ENCODE measurements around the gene KIAA1958. TPM values are rescaled to one million over a fixed set of nuclear protein-coding genes. Genes with fewer than 3 reads are reported as not detected.

The KIAA1958 gene
- polyA plus RNA-seq, 1 of the 3 experiments (the other 2 are of a cell fraction) = 1.6 TPM

- Histone ChIP-seq H4K20me1 (ENCODE audit: insufficient read depth) (no peaks in the 10 kb centered on the region), H3K27ac (ENCODE audit: low read depth in 2 of 2, low read length in 1 of 2) (no peak overlapping the region), H3K9me3 (peaks cover 3% of the 10 kb centered on the region; the same call in 1 of the 2 replicates), H3K4me3 (ENCODE audit: low read depth in 2 of 2, low read length in 1 of 2) (no peak overlapping the region), H3K9me2 (no peaks in the 10 kb centered on the region), H3K9ac (no peak overlapping the region), H3K4me2 (no peak overlapping the region), H3K79me2 (ENCODE audit: insufficient read depth) (peaks cover 71% of the 10 kb centered on the region), H3F3A (replicated peaks; ENCODE audit: insufficient read depth) (peaks cover 6% of the 10 kb centered on the region), H3K27me3 (ENCODE audit: insufficient read depth) (no peaks in the 10 kb centered on the region), H3K4me1 (ENCODE audit: control insufficient read depth in 1 of 2, insufficient read depth in 2 of 2, low read depth in 1 of 2, low read length in 1 of 2) (peaks cover 0 to 13% of the 10 kb centered on the region in 2 experiments; a peak in 2 of 4 replicates), H2AFZ (ENCODE audit: low read depth) (no peak overlapping the region), H3K36me3 (replicated peaks in 1 of 2; ENCODE audit: control insufficient read depth in 1 of 2, insufficient read depth in 2 of 2, low read length in 1 of 2) (peaks cover 15 to 26% of the 10 kb centered on the region in 2 experiments)
- CTCF ChIA-PET = interaction anchor here (1.1 kb wide), 2 partner anchors 9 to 297 kb away, joined by 3 read pairs; partner anchors contain the start of gene KIAA1958
- WGBS (ENCODE audit: low lambda C conversion rate) = 98% methylated on average over 4 of the region's 4 CpGs
- TF ChIP-seq EP300 (IDR thresholded peaks at IDR 0.05; ENCODE audit: borderline replicate concordance in 1 of 2, low read depth in 1 of 2, low read length in 1 of 2) (no peak), USF1 (IDR thresholded peaks at IDR 0.05; ENCODE audit: borderline replicate concordance, low read depth) (no peak), FOXJ3 (CRISPR knock-in tag; IDR thresholded peaks at IDR 0.05) (no peak), EZH2phosphoT487 (IDR thresholded peaks at IDR 0.05; ENCODE audit: borderline replicate concordance, low read depth) (no peak), JUND (IDR thresholded peaks at IDR 0.05) (no peak)
- POLR2A ChIA-PET = no interaction called here
- no peak for DNase-seq
Observed at GRCh38 chr9:112495614-112496013, 9.0 kb downstream of the KIAA1958 start.

- DNase-seq = no peak
- CTCF ChIA-PET = interaction anchor here (1.1 kb wide), 2 partner anchors 10 to 297 kb away, joined by 3 read pairs; partner anchors contain the start of gene KIAA1958
- H3K27ac ChIP-seq (ENCODE audit: low read depth in 2 of 2, low read length in 1 of 2) = no peak overlapping the region
- H4K20me1 ChIP-seq (ENCODE audit: insufficient read depth) = no peaks in the 10 kb centered on the region
- H3K9me2 ChIP-seq = no peaks in the 10 kb centered on the region
- H3K27me3 ChIP-seq (ENCODE audit: insufficient read depth) = no peaks in the 10 kb centered on the region
- H3K79me2 ChIP-seq (ENCODE audit: insufficient read depth) = peaks cover 69% of the 10 kb centered on the region
- no peak for TF ChIP-seq FOSL2 (IDR thresholded peaks at IDR 0.05; ENCODE audit: borderline replicate concordance, low read depth)
- TF ChIP-seq SIN3A (IDR thresholded peaks at IDR 0.05; ENCODE audit: borderline replicate concordance, low read depth, low read length) = no peak
- no peak for TF ChIP-seq USF1 (IDR thresholded peaks at IDR 0.05; ENCODE audit: borderline replicate concordance, low read depth)
- no peak for TF ChIP-seq TCF12 (IDR thresholded peaks at IDR 0.05)
- no peak for TF ChIP-seq CHD2 (IDR thresholded peaks at IDR 0.05; ENCODE audit: low read length, partially characterized antibody)
- no peak for TF ChIP-seq USF2 (IDR thresholded peaks at IDR 0.05; ENCODE audit: borderline replicate concordance, low read depth, low read length)
- no peak for TF ChIP-seq ZBTB33 (IDR thresholded peaks at IDR 0.05; ENCODE audit: borderline replicate concordance, low read depth)
- no peak for TF ChIP-seq CTCF (IDR thresholded peaks at IDR 0.05)
- TF ChIP-seq NRF1 (IDR thresholded peaks at IDR 0.05; ENCODE audit: low read depth, low read length) = no peak
- TF ChIP-seq JUND (IDR thresholded peaks at IDR 0.05) = no peak
- no peak for TF ChIP-seq MAX (IDR thresholded peaks at IDR 0.05; ENCODE audit: low read depth)
- no peak for TF ChIP-seq ELF1 (IDR thresholded peaks at IDR 0.05)
- TF ChIP-seq EZH2phosphoT487 (IDR thresholded peaks at IDR 0.05; ENCODE audit: borderline replicate concordance, low read depth) = no peak
- no peak for TF ChIP-seq NFIC (IDR thresholded peaks at IDR 0.05; ENCODE audit: borderline replicate concordance)
- H3K4me2 ChIP-seq = no peak overlapping the region
- POLR2A ChIA-PET = no interaction called here
- WGBS (ENCODE audit: low lambda C conversion rate) = 71% methylated on average over 3 of the region's 3 CpGs
- peaks cover 6% of the 10 kb centered on the region for H3F3A ChIP-seq (replicated peaks; ENCODE audit: insufficient read depth)
- H3K4me3 ChIP-seq (ENCODE audit: low read depth in 2 of 2, low read length in 1 of 2) = no peak overlapping the region
- no peak overlapping the region for H2AFZ ChIP-seq (ENCODE audit: low read depth)
- peaks cover 15 to 26% of the 10 kb centered on the region in 2 experiments for H3K36me3 ChIP-seq (replicated peaks in 1 of 2; ENCODE audit: control insufficient read depth in 1 of 2, insufficient read depth in 2 of 2, low read length in 1 of 2)
- no peak overlapping the region for H3K9ac ChIP-seq
- H3K4me1 ChIP-seq (ENCODE audit: control insufficient read depth in 1 of 2, insufficient read depth in 2 of 2, low read depth in 1 of 2, low read length in 1 of 2) = peaks cover 0 to 13% of the 10 kb centered on the region in 2 experiments; a peak in 2 of 4 replicates
- H3K9me3 ChIP-seq = peaks cover 3% of the 10 kb centered on the region; the same call in 1 of the 2 replicates
Observed at GRCh38 chr9:112496074-112496722, 9.6 kb downstream of the KIAA1958 start.
